GM12801 (cell line): ENCODE measurements around the gene GOLGA2.

Source experiments
- CTCF ChIP-seq: IDR thresholded peaks from one replicate; pipeline ENCODE4 v1.5.1; 2011; ENCODE audit warnings: control low read depth; ENCODE audit not compliant: insufficient read length; ENCODE audit errors: extremely low read depth

Gene GOLGA2

DNA sequence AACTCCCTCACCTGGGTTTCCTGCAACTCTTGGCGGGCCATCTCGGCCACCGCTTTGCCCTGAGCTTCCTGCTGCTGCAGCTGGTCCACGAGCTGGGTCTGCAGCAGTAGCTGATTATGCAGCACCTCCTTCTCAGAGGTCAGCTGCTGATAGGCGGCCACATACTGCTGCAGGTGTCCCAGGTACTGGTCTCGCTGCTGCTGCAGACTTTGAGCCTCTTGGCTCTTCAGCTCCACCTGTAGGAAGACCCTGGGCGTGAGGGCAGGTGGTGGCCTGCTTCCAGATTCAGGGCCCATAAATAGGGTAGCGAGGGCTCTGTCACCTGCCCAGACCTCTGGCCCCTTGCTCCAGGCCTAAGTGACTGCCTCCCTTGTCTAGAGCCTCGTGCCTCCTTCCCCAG is 16.7 kb downstream of the GOLGA2 start:
- TF ChIP-seq CTCF, result no peak

GRCh38 chr9:128258326-128258725 is 17.5 kb downstream of the GOLGA2 start:
- no peak for TF ChIP-seq CTCF

DNA sequence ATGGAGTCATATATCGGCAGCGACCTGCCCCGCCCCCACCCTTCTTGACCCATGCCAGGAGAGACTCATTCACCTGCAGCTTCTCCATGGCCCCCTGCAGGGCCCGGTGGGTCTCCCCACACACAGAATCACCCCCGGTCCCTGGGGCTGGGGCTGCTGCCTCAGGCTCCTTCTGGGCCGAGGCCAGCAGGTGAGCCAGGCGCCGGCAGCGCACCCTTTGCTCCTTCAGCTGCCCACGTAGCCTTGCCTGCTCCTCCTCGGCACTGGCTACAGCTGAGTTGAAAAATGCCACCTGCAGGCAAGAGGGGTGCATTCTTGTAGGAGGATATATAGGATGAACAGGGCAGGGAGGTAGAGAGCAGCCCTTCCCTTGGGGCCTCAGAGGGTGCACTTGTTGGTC is 17.9 kb downstream of the GOLGA2 start:
- TF ChIP-seq CTCF, result no peak

- no peak for TF ChIP-seq CTCF
These were observed 18.6 kb downstream of the GOLGA2 start for GRCh38 chr9:128257086-128257825.

DNA sequence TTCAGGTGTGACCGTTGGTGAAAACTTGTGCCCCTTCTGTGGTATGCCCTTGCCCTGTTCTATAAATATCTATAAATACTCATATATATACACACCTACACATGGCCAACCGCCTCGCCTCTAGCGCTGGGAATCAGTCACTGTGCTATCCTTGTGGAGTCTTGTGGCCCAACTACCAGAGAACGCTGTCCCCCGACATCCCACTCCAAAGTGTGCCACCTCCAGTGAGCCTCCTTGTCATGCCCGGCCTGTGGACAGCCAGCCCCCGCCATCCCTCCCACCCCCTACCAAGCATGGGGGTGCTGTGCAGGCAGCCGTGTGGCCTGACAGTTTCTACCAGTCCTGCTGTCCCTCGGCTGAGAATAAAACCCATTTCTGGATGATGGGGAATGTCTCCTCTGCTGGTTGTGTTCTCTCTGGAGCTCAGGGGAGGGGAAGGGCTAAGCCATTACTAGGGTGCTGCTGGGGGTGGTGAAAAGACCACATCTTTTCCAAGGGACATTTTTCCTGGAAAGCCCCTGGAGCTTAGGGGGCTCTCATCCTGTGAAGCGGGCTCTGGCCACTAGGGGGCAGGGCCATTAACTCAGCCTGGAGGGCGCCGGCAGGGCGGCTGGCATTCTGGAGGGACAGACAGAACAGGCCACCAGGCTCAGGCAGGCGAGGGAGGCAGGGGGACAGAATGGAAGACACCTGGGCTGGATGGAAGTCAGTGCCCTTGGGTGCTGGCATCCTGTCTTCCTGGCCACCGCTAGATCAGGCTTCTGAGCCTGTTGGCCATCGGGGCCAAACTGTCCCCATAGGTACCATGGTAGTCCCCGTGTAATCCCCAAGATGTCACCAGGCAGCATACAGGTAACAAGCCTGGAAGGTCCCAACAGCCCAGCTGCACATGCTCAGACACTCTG is 20.7 kb downstream of the GOLGA2 start:
- no peak for TF ChIP-seq CTCF

- no peak for TF ChIP-seq CTCF
These were observed 21.4 kb downstream of the GOLGA2 start for GRCh38 chr9:128254362-128254761.

GRCh38 chr9:128253991-128254346 is 21.8 kb downstream of the GOLGA2 start:
- TF ChIP-seq CTCF, result no peak
